ENCODE measurements around the gene CLIP2. TPM values are rescaled to one million over a fixed set of nuclear protein-coding genes. Genes with fewer than 3 reads are reported as not detected.
"Not testable (repeated sequence)": the region's sequence is repeated elsewhere in the genome, so short reads cannot be mapped to it uniquely, and the experiment has no call there.

CLIP2 gene
- total RNA-seq, 1 experiment from 2014 or later, result 39.9 TPM

DNA sequence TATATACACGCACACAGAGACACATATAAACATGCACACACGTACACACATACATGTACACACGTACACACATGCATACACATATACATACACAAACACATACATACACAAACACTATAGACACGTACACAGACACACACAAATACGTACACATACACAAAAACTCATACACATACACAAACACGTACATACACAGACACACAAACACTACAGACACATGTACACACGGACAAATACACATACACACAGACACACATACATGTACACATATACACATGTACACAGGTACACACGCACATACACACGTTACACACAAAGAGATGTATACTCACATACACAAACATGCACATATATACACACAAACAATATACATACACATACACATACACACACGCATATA is 129.3 kb downstream of the CLIP2 start:
- intact Hi-C loops (cut with micrococcal nuclease; ENCODE audit: unreplicated experiment), result loop anchor here (5.0 kb wide), 1 partner anchor 149 kb away; no protein-coding TSS in a partner anchor
- ChIA-PET CTCF (no interaction called here), POLR2A (no interaction called here)
- H3K4me3 ChIP-seq (ENCODE audit: low read depth in 2 of 2, low read length in 2 of 2), result no peak overlapping the region
- no peak for DNase-seq (ENCODE audit: low read depth, low spot score)
- ATAC-seq, result no peak
- in situ Hi-C loops (cut with HindIII; ENCODE audit: low pct_unique_long_range_greater_than_20kb, low sequenced_read_pairs), result no loop called here
- BruUV-seq (replicated peaks), result no TSS peak
- H3K36me3 ChIP-seq (ENCODE audit: control insufficient read depth, insufficient read depth, low read length), result no peaks in the 10 kb centered on the region
- no peaks in the 10 kb centered on the region for H3K9me3 ChIP-seq (ENCODE audit: control insufficient read depth, insufficient read depth, low read depth, low read length)
- TF ChIP-seq POLR2AphosphoS5 (IDR thresholded peaks at IDR 0.05; ENCODE audit: low read depth, low read length) (no peak), TCF7L2 (IDR thresholded peaks at IDR 0.05; ENCODE audit: low read depth, low read length) (no peak), SIN3A (IDR thresholded peaks at IDR 0.05; ENCODE audit: borderline replicate concordance, insufficient read depth, low read depth, low read length) (no peak)
- TF ChIP-seq, protein P1, sequence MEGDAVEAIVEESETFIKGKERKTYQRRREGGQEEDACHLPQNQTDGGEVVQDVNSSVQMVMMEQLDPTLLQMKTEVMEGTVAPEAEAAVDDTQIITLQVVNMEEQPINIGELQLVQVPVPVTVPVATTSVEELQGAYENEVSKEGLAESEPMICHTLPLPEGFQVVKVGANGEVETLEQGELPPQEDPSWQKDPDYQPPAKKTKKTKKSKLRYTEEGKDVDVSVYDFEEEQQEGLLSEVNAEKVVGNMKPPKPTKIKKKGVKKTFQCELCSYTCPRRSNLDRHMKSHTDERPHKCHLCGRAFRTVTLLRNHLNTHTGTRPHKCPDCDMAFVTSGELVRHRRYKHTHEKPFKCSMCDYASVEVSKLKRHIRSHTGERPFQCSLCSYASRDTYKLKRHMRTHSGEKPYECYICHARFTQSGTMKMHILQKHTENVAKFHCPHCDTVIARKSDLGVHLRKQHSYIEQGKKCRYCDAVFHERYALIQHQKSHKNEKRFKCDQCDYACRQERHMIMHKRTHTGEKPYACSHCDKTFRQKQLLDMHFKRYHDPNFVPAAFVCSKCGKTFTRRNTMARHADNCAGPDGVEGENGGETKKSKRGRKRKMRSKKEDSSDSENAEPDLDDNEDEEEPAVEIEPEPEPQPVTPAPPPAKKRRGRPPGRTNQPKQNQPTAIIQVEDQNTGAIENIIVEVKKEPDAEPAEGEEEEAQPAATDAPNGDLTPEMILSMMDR (IDR thresholded peaks at IDR 0.05), result no peak
- TF ChIP-seq, protein P2, sequence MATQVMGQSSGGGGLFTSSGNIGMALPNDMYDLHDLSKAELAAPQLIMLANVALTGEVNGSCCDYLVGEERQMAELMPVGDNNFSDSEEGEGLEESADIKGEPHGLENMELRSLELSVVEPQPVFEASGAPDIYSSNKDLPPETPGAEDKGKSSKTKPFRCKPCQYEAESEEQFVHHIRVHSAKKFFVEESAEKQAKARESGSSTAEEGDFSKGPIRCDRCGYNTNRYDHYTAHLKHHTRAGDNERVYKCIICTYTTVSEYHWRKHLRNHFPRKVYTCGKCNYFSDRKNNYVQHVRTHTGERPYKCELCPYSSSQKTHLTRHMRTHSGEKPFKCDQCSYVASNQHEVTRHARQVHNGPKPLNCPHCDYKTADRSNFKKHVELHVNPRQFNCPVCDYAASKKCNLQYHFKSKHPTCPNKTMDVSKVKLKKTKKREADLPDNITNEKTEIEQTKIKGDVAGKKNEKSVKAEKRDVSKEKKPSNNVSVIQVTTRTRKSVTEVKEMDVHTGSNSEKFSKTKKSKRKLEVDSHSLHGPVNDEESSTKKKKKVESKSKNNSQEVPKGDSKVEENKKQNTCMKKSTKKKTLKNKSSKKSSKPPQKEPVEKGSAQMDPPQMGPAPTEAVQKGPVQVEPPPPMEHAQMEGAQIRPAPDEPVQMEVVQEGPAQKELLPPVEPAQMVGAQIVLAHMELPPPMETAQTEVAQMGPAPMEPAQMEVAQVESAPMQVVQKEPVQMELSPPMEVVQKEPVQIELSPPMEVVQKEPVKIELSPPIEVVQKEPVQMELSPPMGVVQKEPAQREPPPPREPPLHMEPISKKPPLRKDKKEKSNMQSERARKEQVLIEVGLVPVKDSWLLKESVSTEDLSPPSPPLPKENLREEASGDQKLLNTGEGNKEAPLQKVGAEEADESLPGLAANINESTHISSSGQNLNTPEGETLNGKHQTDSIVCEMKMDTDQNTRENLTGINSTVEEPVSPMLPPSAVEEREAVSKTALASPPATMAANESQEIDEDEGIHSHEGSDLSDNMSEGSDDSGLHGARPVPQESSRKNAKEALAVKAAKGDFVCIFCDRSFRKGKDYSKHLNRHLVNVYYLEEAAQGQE (IDR thresholded peaks at IDR 0.05; ENCODE audit: insufficient read depth in 1 of 2, low read depth in 2 of 2, low read length in 1 of 2), result no peak
- no peaks in the 10 kb centered on the region for H3K4me1 ChIP-seq (ENCODE audit: control insufficient read depth, insufficient read depth, low read length)
- H3K27me3 ChIP-seq (ENCODE audit: control insufficient read depth, insufficient read depth, low read length), result no peaks in the 10 kb centered on the region
- no peak overlapping the region for H3K27ac ChIP-seq (ENCODE audit: low read length)

DNA sequence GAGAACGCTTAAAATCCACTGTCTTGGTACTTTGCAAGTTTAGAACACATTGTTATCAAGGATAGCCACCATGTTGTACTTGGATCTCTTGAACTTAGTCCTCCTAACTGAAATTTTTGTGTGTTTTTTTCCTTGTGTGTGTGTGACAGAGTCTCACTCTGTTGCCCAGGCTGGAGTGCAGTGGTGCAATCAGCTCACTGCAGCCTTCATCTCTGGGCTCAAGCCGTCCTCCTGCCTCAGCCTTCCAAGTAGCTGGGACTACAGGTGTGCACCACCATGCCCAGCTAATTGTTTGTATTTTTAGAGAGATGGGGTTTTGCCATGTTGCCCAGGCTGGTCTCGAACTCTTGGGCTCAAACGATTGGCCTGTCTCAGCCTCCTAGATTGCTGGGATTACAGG is 130.0 kb downstream of the CLIP2 start:
- H3K36me3 ChIP-seq (ENCODE audit: control insufficient read depth, insufficient read depth, low read length); H3K9me3 ChIP-seq (ENCODE audit: control insufficient read depth, insufficient read depth, low read depth, low read length); H3K4me3 ChIP-seq (ENCODE audit: low read depth in 2 of 2, low read length in 2 of 2); ATAC-seq; BruUV-seq (replicated peaks); H3K4me1 ChIP-seq (ENCODE audit: control insufficient read depth, insufficient read depth, low read length); H3K27ac ChIP-seq (ENCODE audit: low read length); DNase-seq (ENCODE audit: low read depth, low spot score); in situ Hi-C loops (cut with HindIII; ENCODE audit: low pct_unique_long_range_greater_than_20kb, low sequenced_read_pairs); H3K27me3 ChIP-seq (ENCODE audit: control insufficient read depth, insufficient read depth, low read length): not testable (repeated sequence)
- CTCF ChIA-PET, result interaction anchor here (0.6 kb wide), 1 partner anchor 252 kb away, joined by 4 read pairs; no protein-coding TSS in a partner anchor
- intact Hi-C loops (cut with micrococcal nuclease; ENCODE audit: unreplicated experiment), result loop anchor here (5.0 kb wide), 1 partner anchor 148 kb away; no protein-coding TSS in a partner anchor
- POLR2A ChIA-PET, result interaction anchor here (0.6 kb wide), 1 partner anchor 184 kb away, joined by 3 read pairs; no protein-coding TSS in a partner anchor

DNA sequence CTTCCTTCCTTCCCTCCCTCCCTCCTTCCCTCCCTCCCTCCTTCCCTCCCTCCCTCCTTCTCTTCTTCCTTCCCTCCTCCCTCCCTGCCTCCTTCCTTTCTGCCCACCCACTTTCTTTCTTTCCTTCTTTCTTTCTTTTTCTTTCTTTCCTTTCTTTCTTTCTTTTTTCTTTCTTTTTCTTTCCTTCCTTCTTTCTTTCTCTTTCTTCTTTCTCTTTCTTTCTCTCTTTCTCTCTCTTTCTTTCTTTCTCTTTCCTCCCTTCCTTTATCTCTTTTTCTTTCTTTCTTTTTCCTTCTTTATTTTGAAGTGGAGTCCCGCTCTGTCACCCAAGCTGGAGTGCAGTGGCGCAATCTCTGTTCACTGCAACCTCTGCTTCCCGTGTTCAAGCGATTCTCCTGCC is 130.8 kb downstream of the CLIP2 start:
- H3K36me3 ChIP-seq (ENCODE audit: control insufficient read depth, insufficient read depth, low read length), result no peaks in the 10 kb centered on the region
- in situ Hi-C loops (cut with HindIII; ENCODE audit: low pct_unique_long_range_greater_than_20kb, low sequenced_read_pairs) (no loop called here), intact Hi-C loops (cut with micrococcal nuclease; ENCODE audit: unreplicated experiment) (no loop called here)
- ATAC-seq, result no peak
- CTCF ChIA-PET, result interaction anchor here (0.6 kb wide), 1 partner anchor 10 kb away, joined by 3 read pairs; no protein-coding TSS in a partner anchor
- BruUV-seq (replicated peaks), result no TSS peak
- no peak overlapping the region for H3K4me3 ChIP-seq (ENCODE audit: low read depth in 2 of 2, low read length in 2 of 2)
- H3K4me1 ChIP-seq (ENCODE audit: control insufficient read depth, insufficient read depth, low read length), result no peaks in the 10 kb centered on the region
- DNase-seq (ENCODE audit: low read depth, low spot score), result no peak
- POLR2A ChIA-PET, result interaction anchor here (0.6 kb wide), 2 partner anchors 56 to 185 kb away, joined by 3 to 6 read pairs; no protein-coding TSS in a partner anchor
- no peaks in the 10 kb centered on the region for H3K9me3 ChIP-seq (ENCODE audit: control insufficient read depth, insufficient read depth, low read depth, low read length)
- TF ChIP-seq, protein P1 (IDR thresholded peaks at IDR 0.05), result no peak
- TF ChIP-seq POLR2AphosphoS5 (IDR thresholded peaks at IDR 0.05; ENCODE audit: low read depth, low read length) (no peak), TCF7L2 (IDR thresholded peaks at IDR 0.05; ENCODE audit: low read depth, low read length) (no peak), SIN3A (IDR thresholded peaks at IDR 0.05; ENCODE audit: borderline replicate concordance, insufficient read depth, low read depth, low read length) (no peak)
- TF ChIP-seq, protein P2 (IDR thresholded peaks at IDR 0.05; ENCODE audit: insufficient read depth in 1 of 2, low read depth in 2 of 2, low read length in 1 of 2), result no peak
- H3K27ac ChIP-seq (ENCODE audit: low read length), result no peak overlapping the region
- no peaks in the 10 kb centered on the region for H3K27me3 ChIP-seq (ENCODE audit: control insufficient read depth, insufficient read depth, low read length)

All from Panc1 (cell line).